Inflammatory macrophage (primary cell): Measurements from ENCODE around the gene EIF2S3B.

Experiments used
- DNase-seq, 2 donors: peaks; one replicate each; pipeline ENCODE4 v3.0.0-alpha.2; 2020 to 2022

EIF2S3B gene

GRCh38 chr12:10554756-10555481 lies 49.2 kb downstream of the EIF2S3B start:
- DNase-seq, result no peak

DNA sequence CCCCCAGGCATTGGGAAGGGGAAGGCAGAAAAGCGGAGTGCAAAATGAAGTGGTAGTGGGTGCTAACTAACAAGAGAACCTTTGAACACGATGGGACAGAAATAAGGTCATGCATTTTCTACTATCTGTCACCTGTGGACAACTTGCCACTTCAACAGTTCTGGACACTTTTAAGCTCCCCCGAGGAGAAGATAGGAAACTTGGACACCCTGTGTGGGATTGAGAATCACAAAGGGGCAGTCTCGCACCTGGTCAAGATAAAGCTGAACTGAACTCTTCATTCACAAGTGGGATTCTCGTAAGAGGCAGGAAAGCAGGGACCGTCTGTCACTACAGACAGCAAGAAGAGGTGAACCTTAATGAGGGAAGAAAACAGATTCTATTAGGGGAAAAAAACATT lies 51.6 kb downstream of the EIF2S3B start:
- no peak for DNase-seq

DNA sequence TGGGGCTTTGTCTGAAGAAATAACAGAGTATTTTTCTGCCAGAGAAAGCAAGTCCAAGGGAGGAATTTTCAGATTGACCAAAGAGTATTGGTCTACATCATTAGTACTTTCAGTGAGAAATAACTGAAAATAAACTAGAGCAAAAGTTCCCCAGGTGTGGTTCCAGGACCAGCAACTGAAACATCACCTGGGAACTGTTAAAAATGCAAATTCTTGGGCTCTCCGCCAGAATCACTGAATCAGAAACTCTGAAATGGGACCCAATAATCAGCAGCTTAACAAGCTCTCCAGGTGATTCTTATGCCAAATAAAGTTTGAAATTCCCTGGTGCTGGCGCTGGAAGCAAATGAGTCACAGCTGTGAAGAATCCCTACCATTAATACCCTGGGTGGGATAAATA lies 52.1 kb downstream of the EIF2S3B start:
- DNase-seq, result no peak
